GM21447 (cell line): ENCODE measurements around the gene ELAVL4.

Source experiments
- ATAC-seq: cut with Tn5 transposase; IDR thresholded peaks from one replicate; pipeline ENCODE4 v1.9.1; 2021; ENCODE audit not compliant: unreplicated experiment

Gene ELAVL4

GRCh38 chr1:50108497-50109059 lies at the start of gene ELAVL4:
Gene ELAVL4, plus strand, starts transcription at chr1:50108920. Its CDS starts 270 bp downstream, at chr1:50109190.
- ATAC-seq, result no peak

DNA sequence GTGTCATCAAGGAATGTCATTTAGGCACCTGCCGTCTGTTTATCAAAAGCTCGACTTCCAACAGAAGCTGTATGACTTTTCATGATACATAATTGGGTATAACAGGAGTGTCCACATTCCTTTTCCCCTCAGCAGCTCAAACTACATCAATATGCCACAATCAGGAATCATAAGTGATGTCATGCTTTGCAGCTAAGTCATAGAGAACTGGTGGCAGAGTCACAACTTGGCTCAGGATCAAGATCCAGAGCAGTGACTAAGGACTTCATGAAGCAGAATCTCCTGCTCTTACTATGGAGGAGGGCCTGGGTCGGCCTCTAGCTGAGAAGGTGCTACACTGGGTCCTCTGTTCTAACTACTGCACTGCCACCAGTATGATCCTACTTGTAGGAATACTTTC lies 48.4 kb upstream of the ELAVL4 start:
- no peak for ATAC-seq

GRCh38 chr1:50066806-50067205 lies 41.9 kb upstream of the ELAVL4 start:
- no peak for ATAC-seq

- ATAC-seq, result no peak
Measured at GRCh38 chr1:50074931-50075330, 33.8 kb upstream of the ELAVL4 start.

GRCh38 chr1:50077273-50077672 lies 31.4 kb upstream of the ELAVL4 start:
- ATAC-seq, result no peak

- ATAC-seq, result no peak
Measured at GRCh38 chr1:50080904-50081586, 27.7 kb upstream of the ELAVL4 start.

DNA sequence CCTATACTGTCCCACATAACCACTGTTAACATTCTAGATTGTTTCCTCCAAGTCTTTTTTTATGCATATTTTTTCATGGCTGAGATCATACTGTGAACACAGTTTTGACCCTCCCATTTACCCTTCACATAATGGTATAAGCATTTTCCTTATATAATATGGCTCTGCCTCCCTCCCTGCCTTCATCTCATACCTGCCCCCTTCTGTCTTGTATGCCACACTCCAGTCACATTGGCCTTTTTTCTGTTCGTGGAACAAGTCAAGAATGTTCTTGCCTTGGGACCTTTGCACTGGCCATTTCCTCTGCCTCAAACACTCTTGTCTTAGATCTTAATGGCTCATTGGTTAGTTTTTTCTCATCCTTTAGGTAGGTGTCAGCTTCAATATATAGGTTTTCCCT lies 24.3 kb upstream of the ELAVL4 start:
- no peak for ATAC-seq

DNA sequence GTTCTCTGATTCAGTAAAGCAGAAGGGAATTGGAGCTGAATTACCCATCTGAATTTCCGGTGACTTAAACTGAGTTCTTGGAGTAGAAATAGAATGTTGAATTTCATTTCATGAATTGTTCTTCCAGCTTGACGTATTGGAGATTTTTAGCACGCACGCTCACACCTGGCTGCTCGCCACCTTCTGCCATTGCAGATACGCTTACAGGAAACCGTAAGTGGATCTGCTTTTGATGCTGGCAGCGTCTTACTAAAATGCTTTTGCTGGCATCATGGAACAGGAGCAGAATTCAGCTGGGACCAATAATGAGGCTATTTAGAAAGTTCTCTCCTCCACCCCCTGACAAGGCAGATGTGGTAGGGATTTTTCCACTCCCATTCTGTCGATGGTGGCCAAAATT lies 17.7 kb upstream of the ELAVL4 start:
- no peak for ATAC-seq

GRCh38 chr1:50095716-50096115 lies 13.0 kb upstream of the ELAVL4 start:
- no peak for ATAC-seq

DNA sequence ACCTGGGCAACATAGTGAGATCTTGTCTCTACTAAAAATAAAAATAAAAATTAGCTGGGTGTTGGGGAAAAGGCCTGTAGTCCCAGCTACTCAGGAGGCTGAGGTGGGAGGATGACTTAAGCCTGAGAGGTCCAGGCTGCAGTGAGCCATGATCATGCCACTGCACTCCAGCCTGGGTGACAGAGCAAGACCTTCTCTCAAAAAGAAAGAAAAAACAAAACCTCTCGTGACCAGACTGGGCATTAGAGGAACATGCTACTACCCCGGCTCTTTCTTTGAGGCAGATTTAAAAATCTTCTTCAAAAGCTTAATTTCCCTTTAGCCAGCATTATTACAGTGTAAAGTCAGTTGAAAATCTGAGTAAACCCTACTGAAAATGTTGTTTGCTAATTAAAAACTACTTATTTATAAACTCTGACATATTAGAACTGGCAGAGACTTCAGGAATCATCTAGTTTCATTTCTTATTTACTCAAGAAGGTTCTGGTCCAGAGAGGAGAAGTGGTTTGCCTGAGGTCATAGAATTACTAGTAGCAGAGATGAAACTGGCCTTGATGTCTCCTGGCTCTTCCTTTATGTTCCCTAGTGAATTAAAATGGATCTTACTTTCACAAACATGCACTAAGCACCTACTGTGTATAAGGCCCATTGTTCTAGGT lies 11.6 kb upstream of the ELAVL4 start:
- ATAC-seq, result no peak

DNA sequence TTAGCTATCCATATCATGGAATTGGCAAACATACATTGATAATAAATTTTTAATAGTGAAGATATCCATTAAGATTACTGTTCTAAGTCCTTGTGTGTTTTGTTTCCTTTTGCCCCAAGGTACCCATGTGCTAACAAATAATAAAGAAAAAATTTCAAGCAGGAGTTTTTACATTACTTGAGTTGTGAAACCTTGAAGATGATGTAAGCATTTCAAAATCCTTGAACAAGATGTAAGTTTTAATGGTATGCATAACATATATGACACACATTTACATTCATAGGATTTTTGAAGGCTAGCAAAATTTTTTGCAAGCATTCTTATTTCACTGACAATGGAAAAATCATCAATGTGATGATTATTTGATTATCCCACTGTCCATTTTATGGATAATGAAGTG lies 10.9 kb upstream of the ELAVL4 start:
- no peak for ATAC-seq

GRCh38 chr1:50098591-50099021 lies 10.1 kb upstream of the ELAVL4 start:
- ATAC-seq, result no peak

GRCh38 chr1:50099654-50100053 lies 9.1 kb upstream of the ELAVL4 start:
- ATAC-seq, result no peak

DNA sequence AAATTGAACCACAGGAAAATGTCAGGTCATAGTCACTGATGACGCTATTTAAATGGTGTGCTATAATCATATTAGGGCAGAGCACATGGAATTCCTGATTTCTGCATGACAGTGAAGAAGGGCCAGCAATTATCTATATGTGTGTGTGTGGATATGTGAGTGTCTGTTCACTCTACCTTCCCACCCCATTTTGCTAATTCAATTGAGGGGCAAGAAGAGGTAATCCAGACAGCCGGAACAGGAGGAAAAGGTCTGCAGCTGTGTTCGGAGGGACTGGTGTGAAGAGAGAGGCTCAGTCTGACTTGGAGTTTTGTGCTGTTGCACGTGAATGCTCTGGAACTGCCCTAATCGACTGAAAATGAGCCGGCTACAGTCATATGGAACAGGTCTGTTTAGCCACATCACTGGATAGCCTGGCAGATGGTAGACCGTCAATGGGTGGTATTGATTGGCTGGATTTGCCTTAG lies 5.1 kb upstream of the ELAVL4 start:
- no peak for ATAC-seq

DNA sequence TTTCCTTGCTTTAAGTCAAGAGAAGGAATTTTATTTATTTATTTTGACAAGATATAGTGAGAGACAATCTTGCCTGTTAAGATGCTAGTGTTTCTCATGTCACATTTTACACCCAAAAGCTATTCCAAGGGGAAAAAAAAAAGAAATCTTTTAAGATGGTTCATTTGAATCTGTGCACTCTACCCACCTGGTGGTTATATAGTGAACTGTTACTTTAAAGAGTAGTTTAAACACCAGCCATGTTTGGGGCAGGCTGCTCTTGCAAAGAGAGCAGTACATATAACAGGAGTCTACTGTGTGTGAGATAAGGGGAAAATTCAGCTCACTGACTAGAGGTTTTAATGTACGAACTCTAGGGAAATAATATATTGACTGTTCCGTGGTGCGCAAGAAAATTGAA lies 3.3 kb upstream of the ELAVL4 start:
- ATAC-seq, result no peak

DNA sequence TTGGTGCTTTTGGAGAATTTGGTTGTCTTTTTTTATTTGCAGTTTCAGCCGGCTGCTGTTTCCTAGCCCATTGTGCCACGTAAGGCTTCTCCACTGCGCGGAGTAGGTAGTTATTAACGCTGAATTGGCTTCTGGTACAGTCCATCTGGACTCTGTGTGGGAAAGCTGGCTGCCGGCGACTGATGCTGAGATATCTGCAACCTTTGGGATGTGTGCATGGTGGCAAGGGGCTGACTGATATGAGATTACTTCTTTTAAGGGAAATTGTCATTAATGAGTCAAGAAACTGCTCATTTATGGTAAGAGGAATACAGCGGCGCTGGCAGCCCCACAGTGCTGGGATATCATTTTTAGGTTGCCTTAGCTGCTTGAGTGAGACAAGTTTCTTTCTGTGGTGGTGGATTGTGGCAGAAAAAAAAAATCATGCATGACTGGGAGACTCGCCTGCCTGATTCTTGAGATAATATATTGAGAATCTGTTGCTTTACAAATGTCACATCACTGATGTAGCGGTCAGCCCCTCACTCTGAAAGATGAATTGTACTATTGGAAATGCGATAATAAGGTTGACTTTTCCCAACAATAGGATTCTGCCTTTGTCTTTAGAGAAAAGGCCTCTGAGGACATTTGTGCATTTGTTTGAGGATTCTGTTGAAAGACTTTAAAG lies 2.5 kb upstream of the ELAVL4 start:
- no peak for ATAC-seq

DNA sequence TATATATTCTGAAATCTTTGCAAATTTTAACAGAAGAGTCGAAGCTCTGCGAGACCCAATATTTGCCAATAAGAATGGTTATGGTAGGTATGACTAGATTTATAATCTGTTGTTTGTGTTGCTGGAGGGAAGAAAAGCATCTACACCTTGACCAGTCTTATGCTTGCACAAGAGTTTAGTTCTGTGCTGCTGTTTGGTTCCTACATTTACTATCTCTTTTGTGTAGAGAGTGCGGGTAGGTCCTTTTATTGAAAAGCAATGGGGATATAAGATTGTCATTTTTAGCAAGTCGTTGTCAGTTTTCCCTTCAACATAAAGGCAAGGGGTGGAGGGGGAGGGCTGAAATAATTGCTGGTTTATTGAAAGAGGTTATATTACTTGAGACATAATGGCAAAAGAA lies 396 bp downstream of the ELAVL4 start:
- ATAC-seq, result no peak

GRCh38 chr1:50109647-50110075 lies 941 bp downstream of the ELAVL4 start:
- ATAC-seq, result no peak

DNA sequence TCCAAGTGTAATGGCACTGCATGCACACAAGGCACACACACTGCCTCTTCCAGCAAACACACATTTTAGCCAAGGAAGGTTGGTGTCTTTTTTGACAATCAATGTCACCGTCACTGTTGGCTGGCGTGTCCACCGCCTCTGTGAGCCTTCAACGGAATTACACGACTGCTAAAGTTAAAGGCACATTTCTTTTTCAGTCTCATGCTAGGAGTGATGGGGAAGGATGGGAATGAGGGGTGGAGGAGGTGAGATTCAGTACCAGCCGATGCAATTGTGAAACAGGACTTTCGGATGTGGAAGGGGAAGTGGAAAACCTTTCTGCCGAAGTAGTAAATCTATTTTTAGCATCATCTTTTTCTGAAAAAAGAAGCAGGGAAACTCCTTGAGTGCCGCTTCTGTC lies 1.4 kb downstream of the ELAVL4 start:
- ATAC-seq, result no peak

DNA sequence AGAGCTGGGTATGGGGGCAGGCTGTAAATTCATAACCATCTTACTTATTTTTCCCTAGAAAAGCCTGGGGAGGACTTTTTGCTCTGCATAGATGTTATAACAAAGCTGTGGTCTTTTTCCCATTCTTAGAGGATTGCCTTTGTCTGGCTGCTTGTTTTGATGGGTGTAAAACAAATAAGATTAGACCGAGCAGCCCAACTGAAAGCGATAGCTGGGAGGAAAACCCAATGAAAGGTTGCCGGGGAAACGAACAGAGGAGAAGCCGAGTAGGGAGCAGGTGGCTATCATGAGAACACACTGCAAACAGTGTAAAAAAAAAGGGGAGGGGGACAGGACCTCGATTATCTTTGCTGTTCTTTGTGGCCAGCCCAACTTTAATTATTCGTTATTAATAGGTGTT lies 1.9 kb downstream of the ELAVL4 start:
- no peak for ATAC-seq

GRCh38 chr1:50111503-50111902 lies 2.8 kb downstream of the ELAVL4 start:
- no peak for ATAC-seq

GRCh38 chr1:50112193-50112592 lies 3.5 kb downstream of the ELAVL4 start:
- ATAC-seq, result no peak
